ENCODE results near the gene LRRC45.

Gene LRRC45

DNA sequence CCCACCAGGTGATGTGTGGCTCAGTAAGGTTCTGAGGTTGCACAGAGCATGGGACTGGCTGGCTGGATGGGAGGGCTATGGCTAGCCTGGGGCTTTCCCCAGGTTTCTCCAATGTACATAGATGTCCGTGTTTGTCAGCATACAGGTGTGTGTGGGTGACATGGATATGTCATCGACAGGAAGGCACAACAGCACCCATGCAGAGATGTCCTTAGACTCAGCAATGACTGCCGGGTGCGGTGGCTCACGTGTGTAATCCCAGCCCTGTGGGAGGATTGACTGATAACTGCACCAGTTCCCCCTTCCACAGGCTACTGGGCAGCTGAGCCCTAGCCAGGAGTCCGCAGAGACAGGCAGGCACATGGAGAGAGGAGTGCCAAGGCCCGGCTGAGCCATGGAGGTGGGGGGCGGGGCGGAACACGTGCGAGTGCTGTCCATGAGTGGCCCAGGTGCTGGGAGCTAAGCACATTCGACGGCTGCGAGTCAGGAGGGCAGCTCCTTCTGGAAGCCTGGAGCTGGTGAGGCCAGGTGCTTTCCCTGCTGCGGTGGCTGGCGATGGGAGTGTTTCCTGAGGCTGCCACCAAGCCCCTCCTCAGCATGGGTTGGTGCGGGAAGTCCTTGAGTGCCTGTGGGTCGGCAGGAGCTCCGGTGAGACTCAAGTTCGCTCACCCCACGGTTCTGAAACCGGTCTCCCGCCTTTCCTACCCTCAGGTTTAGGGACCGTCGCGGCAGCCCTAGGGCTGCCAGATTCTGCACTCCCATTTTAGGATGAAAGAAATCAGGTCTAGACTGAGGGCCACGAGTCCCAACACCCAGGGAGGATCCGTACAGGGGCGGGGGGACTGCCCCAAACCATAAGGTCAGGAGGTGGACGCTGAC is 46.5 kb upstream of the LRRC45 start:
- peak; percentile 40 for ATAC-seq
- TF ChIP-seq TOX (CRISPR knock-in tag; IDR thresholded peaks at IDR 0.05; ENCODE audit: borderline replicate concordance): no peak
- TF ChIP-seq ARNTL (CRISPR knock-in tag; IDR thresholded peaks at IDR 0.05; ENCODE audit: borderline replicate concordance, low read depth): no peak
- no peak for TF ChIP-seq BACH2 (CRISPR knock-in tag; IDR thresholded peaks at IDR 0.05; ENCODE audit: borderline replicate concordance)
- TF ChIP-seq ZFP30 (CRISPR knock-in tag; IDR thresholded peaks at IDR 0.05): no peak
- no peak for TF ChIP-seq RARB (CRISPR knock-in tag; IDR thresholded peaks at IDR 0.05)
- no peak for TF ChIP-seq CSDC2 (CRISPR knock-in tag; IDR thresholded peaks at IDR 0.05)
- no peak for TF ChIP-seq ZC3H10 (CRISPR knock-in tag; IDR thresholded peaks at IDR 0.05)
- TF ChIP-seq, protein P1, sequence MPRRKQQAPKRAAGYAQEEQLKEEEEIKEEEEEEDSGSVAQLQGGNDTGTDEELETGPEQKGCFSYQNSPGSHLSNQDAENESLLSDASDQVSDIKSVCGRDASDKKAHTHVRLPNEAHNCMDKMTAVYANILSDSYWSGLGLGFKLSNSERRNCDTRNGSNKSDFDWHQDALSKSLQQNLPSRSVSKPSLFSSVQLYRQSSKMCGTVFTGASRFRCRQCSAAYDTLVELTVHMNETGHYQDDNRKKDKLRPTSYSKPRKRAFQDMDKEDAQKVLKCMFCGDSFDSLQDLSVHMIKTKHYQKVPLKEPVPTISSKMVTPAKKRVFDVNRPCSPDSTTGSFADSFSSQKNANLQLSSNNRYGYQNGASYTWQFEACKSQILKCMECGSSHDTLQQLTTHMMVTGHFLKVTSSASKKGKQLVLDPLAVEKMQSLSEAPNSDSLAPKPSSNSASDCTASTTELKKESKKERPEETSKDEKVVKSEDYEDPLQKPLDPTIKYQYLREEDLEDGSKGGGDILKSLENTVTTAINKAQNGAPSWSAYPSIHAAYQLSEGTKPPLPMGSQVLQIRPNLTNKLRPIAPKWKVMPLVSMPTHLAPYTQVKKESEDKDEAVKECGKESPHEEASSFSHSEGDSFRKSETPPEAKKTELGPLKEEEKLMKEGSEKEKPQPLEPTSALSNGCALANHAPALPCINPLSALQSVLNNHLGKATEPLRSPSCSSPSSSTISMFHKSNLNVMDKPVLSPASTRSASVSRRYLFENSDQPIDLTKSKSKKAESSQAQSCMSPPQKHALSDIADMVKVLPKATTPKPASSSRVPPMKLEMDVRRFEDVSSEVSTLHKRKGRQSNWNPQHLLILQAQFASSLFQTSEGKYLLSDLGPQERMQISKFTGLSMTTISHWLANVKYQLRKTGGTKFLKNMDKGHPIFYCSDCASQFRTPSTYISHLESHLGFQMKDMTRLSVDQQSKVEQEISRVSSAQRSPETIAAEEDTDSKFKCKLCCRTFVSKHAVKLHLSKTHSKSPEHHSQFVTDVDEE (CRISPR knock-in tag; IDR thresholded peaks at IDR 0.05): no peak

DNA sequence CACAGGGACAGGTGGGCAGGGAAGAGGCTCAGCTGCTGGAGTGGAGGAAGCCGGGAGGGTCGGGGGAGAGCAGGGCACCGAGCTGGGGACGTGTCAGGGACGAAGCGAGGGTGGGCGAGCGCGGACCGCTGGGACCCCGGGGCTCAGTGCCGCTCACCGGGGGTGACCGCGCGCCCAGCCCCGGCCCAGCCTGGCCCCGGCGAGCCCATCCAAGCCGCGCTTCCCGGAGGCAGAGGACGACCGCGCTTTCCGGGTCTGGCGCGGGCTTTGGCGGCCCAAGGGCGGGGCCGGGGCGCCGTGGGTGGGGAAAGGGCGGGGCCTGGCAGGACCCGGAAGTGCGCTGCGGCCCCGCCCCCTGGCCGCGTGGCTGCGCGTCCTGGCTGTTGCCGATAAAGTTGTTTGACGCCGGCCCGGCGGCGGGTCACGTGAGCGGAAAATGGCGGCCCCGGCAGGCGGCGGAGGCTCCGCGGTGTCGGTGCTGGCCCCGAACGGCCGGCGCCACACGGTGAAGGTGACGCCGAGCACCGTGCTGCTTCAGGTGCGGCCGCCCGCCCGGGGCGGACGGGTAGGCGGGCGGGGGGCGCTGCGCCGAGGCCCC is 45.8 kb upstream of the LRRC45 start, which contains the start of gene ASPSCR1:
Gene ASPSCR1 (plus strand): TSS at position 419 of the 598 bp plus-strand sequence. CDS start 18 bp downstream, at position 437.
- peak; percentile 50; the same call in 1 of the 2 replicates for TF ChIP-seq ZNF70 (CRISPR knock-in tag; IDR thresholded peaks at IDR 0.05)
- no peak for TF ChIP-seq ZNF8 (CRISPR knock-in tag; IDR thresholded peaks at IDR 0.05)
- peak; percentile 45; the same call in 1 of the 2 replicates for TF ChIP-seq ZC3H10 (CRISPR knock-in tag; IDR thresholded peaks at IDR 0.05)
- TF ChIP-seq BACH2 (CRISPR knock-in tag; IDR thresholded peaks at IDR 0.05; ENCODE audit: borderline replicate concordance): 0 out of 2 replicates have a peak, but pooled peaks have one; percentile 51
- peak; percentile 89 for ATAC-seq

GRCh38 chr17:81978524-81979298 is 44.4 kb upstream of the LRRC45 start:
- ATAC-seq: no peak

More at GRCh38 chr17:81978524-81979298, 44.4 kb upstream of the LRRC45 start:
- no peak for TF ChIP-seq TOX (CRISPR knock-in tag; IDR thresholded peaks at IDR 0.05; ENCODE audit: borderline replicate concordance)
- no peak for TF ChIP-seq ZFP3 (CRISPR knock-in tag; IDR thresholded peaks at IDR 0.05)
- no peak for TF ChIP-seq CSRNP3 (CRISPR knock-in tag; IDR thresholded peaks at IDR 0.05)
- TF ChIP-seq, protein P2, sequence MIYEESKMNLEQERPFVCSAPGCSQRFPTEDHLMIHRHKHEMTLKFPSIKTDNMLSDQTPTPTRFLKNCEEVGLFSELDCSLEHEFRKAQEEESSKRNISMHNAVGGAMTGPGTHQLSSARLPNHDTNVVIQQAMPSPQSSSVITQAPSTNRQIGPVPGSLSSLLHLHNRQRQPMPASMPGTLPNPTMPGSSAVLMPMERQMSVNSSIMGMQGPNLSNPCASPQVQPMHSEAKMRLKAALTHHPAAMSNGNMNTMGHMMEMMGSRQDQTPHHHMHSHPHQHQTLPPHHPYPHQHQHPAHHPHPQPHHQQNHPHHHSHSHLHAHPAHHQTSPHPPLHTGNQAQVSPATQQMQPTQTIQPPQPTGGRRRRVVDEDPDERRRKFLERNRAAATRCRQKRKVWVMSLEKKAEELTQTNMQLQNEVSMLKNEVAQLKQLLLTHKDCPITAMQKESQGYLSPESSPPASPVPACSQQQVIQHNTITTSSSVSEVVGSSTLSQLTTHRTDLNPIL (CRISPR knock-in tag; IDR thresholded peaks at IDR 0.05; ENCODE audit: low read depth): no peak
- TF ChIP-seq, protein P3, sequence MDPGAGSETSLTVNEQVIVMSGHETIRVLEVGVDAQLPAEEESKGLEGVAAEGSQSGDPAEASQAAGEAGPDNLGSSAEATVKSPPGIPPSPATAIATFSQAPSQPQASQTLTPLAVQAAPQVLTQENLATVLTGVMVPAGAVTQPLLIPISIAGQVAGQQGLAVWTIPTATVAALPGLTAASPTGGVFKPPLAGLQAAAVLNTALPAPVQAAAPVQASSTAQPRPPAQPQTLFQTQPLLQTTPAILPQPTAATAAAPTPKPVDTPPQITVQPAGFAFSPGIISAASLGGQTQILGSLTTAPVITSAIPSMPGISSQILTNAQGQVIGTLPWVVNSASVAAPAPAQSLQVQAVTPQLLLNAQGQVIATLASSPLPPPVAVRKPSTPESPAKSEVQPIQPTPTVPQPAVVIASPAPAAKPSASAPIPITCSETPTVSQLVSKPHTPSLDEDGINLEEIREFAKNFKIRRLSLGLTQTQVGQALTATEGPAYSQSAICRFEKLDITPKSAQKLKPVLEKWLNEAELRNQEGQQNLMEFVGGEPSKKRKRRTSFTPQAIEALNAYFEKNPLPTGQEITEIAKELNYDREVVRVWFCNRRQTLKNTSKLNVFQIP (CRISPR knock-in tag; IDR thresholded peaks at IDR 0.05; ENCODE audit: borderline replicate concordance, low read depth): no peak
- TF ChIP-seq, protein P1 (CRISPR knock-in tag; IDR thresholded peaks at IDR 0.05): no peak
- TF ChIP-seq ZFP30 (CRISPR knock-in tag; IDR thresholded peaks at IDR 0.05): no peak
- TF ChIP-seq, protein P4, sequence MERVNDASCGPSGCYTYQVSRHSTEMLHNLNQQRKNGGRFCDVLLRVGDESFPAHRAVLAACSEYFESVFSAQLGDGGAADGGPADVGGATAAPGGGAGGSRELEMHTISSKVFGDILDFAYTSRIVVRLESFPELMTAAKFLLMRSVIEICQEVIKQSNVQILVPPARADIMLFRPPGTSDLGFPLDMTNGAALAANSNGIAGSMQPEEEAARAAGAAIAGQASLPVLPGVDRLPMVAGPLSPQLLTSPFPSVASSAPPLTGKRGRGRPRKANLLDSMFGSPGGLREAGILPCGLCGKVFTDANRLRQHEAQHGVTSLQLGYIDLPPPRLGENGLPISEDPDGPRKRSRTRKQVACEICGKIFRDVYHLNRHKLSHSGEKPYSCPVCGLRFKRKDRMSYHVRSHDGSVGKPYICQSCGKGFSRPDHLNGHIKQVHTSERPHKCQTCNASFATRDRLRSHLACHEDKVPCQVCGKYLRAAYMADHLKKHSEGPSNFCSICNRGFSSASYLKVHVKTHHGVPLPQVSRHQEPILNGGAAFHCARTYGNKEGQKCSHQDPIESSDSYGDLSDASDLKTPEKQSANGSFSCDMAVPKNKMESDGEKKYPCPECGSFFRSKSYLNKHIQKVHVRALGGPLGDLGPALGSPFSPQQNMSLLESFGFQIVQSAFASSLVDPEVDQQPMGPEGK (CRISPR knock-in tag; IDR thresholded peaks at IDR 0.05; ENCODE audit: borderline replicate concordance): no peak
- no peak for TF ChIP-seq CSDC2 (CRISPR knock-in tag; IDR thresholded peaks at IDR 0.05)
- no peak for TF ChIP-seq PPARA (CRISPR knock-in tag; IDR thresholded peaks at IDR 0.05; ENCODE audit: borderline replicate concordance)
- no peak for TF ChIP-seq SNAI2 (CRISPR knock-in tag; IDR thresholded peaks at IDR 0.05)
- TF ChIP-seq ZC3H10 (CRISPR knock-in tag; IDR thresholded peaks at IDR 0.05): no peak
- TF ChIP-seq TCF4 (CRISPR knock-in tag; IDR thresholded peaks at IDR 0.05; ENCODE audit: borderline replicate concordance): no peak
- TF ChIP-seq ZNF70 (CRISPR knock-in tag; IDR thresholded peaks at IDR 0.05): no peak
- TF ChIP-seq ZNF8 (CRISPR knock-in tag; IDR thresholded peaks at IDR 0.05): no peak
- TF ChIP-seq ESRRG (CRISPR knock-in tag; IDR thresholded peaks at IDR 0.05): no peak
- TF ChIP-seq ISL1 (CRISPR knock-in tag; IDR thresholded peaks at IDR 0.05): no peak
- no peak for TF ChIP-seq BACH2 (CRISPR knock-in tag; IDR thresholded peaks at IDR 0.05; ENCODE audit: borderline replicate concordance)
